Panc1 (cell line): ENCODE measurements around the gene TLCD1. TPM values are rescaled to one million over a fixed set of nuclear protein-coding genes. Genes with fewer than 3 reads are reported as not detected.

Source experiments
- ATAC-seq: fragments of 200-7000 bp; cut with Tn5 transposase; 2 replicates; pipeline ENCODE4 v1.9.1; 2020; ENCODE audit warnings: mild to moderate bottlenecking, moderate library complexity
- BruUV-seq: library from RNA; stranded (reverse); fragments of 400-500 nt; replicated peaks from 2 replicates; lab custom pipeline; 2021; lab: Mats Ljungman, UMichigan
- CTCF ChIA-PET: fragments of 300-600 bp; sonication (Branson Sonifier 250); formaldehyde crosslinking; loops from one replicate; lab custom pipeline; 2022; ENCODE audit warnings: antibody characterized with exemption; lab: Charles Lee
- POLR2A ChIA-PET: fragments of 300-600 bp; sonication (Branson Sonifier 250); formaldehyde crosslinking; loops from one replicate; lab custom pipeline; 2022; ENCODE audit warnings: antibody characterized with exemption; lab: Charles Lee
- DNase-seq: peaks from one replicate; pipeline ENCODE4 v3.0.0-alpha.2; 2010; ENCODE audit warnings: low read depth, low spot score
- H3K27ac ChIP-seq: 2 replicates; pipeline ENCODE4 v1.5.1; 2011; ENCODE audit warnings: mild to moderate bottlenecking, low read length, inconsistent platforms
- H3K27me3 ChIP-seq: fragments of 200-500 bp; sonication (Bioruptor generic); 2 replicates; pipeline ENCODE4 v1.6.0; 2014; ENCODE audit warnings: low read length, inconsistent platforms; ENCODE audit not compliant: control insufficient read depth, insufficient read depth
- H3K36me3 ChIP-seq: fragments of 200-500 bp; sonication (Bioruptor generic); 2 replicates; pipeline ENCODE4 v1.5.1; 2014; ENCODE audit warnings: inconsistent platforms, mild to moderate bottlenecking, low read length, moderate library complexity; ENCODE audit not compliant: control insufficient read depth, insufficient read depth
- H3K4me1 ChIP-seq: 2 replicates; pipeline ENCODE4 v1.5.1; 2011; ENCODE audit warnings: inconsistent platforms, mild to moderate bottlenecking, low read length, moderate library complexity; ENCODE audit not compliant: control insufficient read depth, insufficient read depth
- H3K4me3 ChIP-seq, 2 experiments: 2 replicates each; pipeline ENCODE4 v1.5.1; 2011 to 2012; ENCODE audit warnings: low read depth in 2 of 2, low read length in 2 of 2, mild to moderate bottlenecking in 2 of 2, inconsistent platforms in 1 of 2, moderate library complexity in 1 of 2
- H3K9me3 ChIP-seq: fragments of 200-500 bp; sonication (Bioruptor generic); 2 replicates; pipeline ENCODE4 v1.5.1; 2014; ENCODE audit warnings: low read depth, mild to moderate bottlenecking, inconsistent platforms, low read length, moderate library complexity; ENCODE audit not compliant: control insufficient read depth, insufficient read depth
- POLR2AphosphoS5 ChIP-seq: IDR thresholded peaks from 2 replicates; pipeline ENCODE4 v1.6.1; 2012; ENCODE audit warnings: mild to moderate bottlenecking, low read depth, low read length, moderate library complexity
- REST ChIP-seq, 2 experiments: IDR thresholded peaks; 2 replicates each; pipeline ENCODE4 v1.6.1; 2011 to 2012; ENCODE audit warnings: low read depth in 2 of 2, control low read depth in 1 of 2, low read length in 1 of 2, mild to moderate bottlenecking in 1 of 2, moderate library complexity in 1 of 2; ENCODE audit not compliant: insufficient read depth in 1 of 2
- SIN3A ChIP-seq: IDR thresholded peaks from 2 replicates; pipeline ENCODE4 v1.6.1; 2012; ENCODE audit warnings: low read depth, mild to moderate bottlenecking, low read length, moderate library complexity, borderline replicate concordance; ENCODE audit not compliant: insufficient read depth
- TCF7L2 ChIP-seq: IDR thresholded peaks from 2 replicates; pipeline ENCODE4 v1.6.1; 2011; ENCODE audit warnings: mild to moderate bottlenecking, low read depth, low read length, inconsistent platforms
- in situ Hi-C: cut with HindIII; loops from 2 replicates; pipeline ENCODE4 v1.10.0; 2016; ENCODE audit warnings: low sequenced_read_pairs, low pct_unique_long_range_greater_than_20kb
- intact Hi-C: fragments of 100-400 bp; cut with micrococcal nuclease; formaldehyde crosslinking; loops from one replicate; pipeline ENCODE4 v1.10.0; 2022; ENCODE audit not compliant: unreplicated experiment
- total RNA-seq: library from RNA; stranded (reverse); gene quantifications from one replicate; pipeline ENCODE4 v1.2.1, GENCODE V29; 2021; ENCODE audit not compliant: unreplicated experiment
- TF ChIP-seq, protein P1 (sequence below): fragments of 450-650 bp; IDR thresholded peaks from 2 replicates; pipeline ENCODE4 v1.5.1; 2017; ENCODE audit warnings: mild to moderate bottlenecking

Gene TLCD1
- total RNA-seq, 1 experiment from 2014 or later, result 55.7 TPM

DNA sequence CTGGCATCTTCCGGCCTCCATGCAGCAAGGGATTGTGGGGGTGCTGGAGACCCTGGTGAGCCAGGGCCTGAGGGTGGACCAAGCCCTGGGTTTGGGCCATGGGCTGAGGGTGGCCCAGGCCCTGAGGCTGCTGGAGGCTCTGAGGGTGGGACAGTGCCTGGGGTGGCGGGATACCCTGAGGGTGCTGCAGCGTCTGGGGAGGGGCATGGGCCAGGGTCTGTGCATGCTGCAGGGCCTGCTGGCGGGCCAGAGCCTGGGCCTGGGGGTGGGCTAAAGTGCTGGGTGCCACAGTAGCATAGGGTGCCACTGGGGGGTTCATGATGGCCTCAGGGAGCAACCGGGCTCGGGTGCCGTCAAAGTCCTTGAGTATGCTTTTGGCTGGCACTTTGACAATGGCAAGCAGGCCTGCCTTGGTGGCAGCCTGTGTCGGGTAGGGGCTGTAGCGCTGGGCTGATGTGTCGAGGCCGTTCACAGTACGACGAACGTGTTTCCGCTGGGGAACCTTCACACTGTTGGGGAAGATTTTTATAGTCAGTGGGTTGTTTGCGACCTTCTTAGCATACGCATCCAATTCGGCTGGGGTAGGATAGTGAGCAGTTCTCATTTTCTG, 33.3 kb upstream of the TLCD1 start:
- intact Hi-C loops, result no loop called here
- no peaks in the 10 kb centered on the region for H3K27me3 ChIP-seq
- no peak overlapping the region for H3K4me3 ChIP-seq
- TF ChIP-seq POLR2AphosphoS5, result no peak
- TF ChIP-seq TCF7L2, result no peak
- no peak for TF ChIP-seq REST (IDR thresholded peaks at IDR 0.05; ENCODE audit: insufficient read depth in 1 of 2, low read depth in 2 of 2, low read length in 1 of 2)
- TF ChIP-seq SIN3A, result no peak
- TF ChIP-seq, protein P1, sequence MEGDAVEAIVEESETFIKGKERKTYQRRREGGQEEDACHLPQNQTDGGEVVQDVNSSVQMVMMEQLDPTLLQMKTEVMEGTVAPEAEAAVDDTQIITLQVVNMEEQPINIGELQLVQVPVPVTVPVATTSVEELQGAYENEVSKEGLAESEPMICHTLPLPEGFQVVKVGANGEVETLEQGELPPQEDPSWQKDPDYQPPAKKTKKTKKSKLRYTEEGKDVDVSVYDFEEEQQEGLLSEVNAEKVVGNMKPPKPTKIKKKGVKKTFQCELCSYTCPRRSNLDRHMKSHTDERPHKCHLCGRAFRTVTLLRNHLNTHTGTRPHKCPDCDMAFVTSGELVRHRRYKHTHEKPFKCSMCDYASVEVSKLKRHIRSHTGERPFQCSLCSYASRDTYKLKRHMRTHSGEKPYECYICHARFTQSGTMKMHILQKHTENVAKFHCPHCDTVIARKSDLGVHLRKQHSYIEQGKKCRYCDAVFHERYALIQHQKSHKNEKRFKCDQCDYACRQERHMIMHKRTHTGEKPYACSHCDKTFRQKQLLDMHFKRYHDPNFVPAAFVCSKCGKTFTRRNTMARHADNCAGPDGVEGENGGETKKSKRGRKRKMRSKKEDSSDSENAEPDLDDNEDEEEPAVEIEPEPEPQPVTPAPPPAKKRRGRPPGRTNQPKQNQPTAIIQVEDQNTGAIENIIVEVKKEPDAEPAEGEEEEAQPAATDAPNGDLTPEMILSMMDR, result no peak
- peaks cover 17% of the 10 kb centered on the region for H3K4me1 ChIP-seq
- no peaks in the 10 kb centered on the region; the same call in 1 of the 2 replicates for H3K36me3 ChIP-seq
- POLR2A ChIA-PET, result no interaction called here
- no peaks in the 10 kb centered on the region for H3K9me3 ChIP-seq
- in situ Hi-C loops, result no loop called here
- ATAC-seq (no peak), DNase-seq (no peak)
- BruUV-seq, result no TSS peak
- H3K27ac ChIP-seq, result no peak overlapping the region
- CTCF ChIA-PET, result no interaction called here

- H3K4me3 ChIP-seq, result no peak overlapping the region
- TF ChIP-seq, protein P1, result no peak
- TF ChIP-seq REST (IDR thresholded peaks at IDR 0.05; ENCODE audit: insufficient read depth in 1 of 2, low read depth in 2 of 2, low read length in 1 of 2), result no peak
- no peak for TF ChIP-seq POLR2AphosphoS5
- TF ChIP-seq TCF7L2, result no peak
- no peak for TF ChIP-seq SIN3A
- no peaks in the 10 kb centered on the region for H3K9me3 ChIP-seq
- peaks cover 17% of the 10 kb centered on the region for H3K4me1 ChIP-seq
- no TSS peak for BruUV-seq
- no peaks in the 10 kb centered on the region for H3K27me3 ChIP-seq
- ChIA-PET POLR2A (no interaction called here), CTCF (no interaction called here)
- intact Hi-C loops (no loop called here), in situ Hi-C loops (no loop called here)
- H3K27ac ChIP-seq, result no peak overlapping the region
- no peaks in the 10 kb centered on the region; the same call in 1 of the 2 replicates for H3K36me3 ChIP-seq
- ATAC-seq (no peak), DNase-seq (no peak)
Measured at GRCh38 chr17:28758411-28759121, 32.5 kb upstream of the TLCD1 start.
